HEK293 (cell line): Measurements from ENCODE around the gene COL5A1.

ENCODE experiments used
- CTCF ChIA-PET: fragments of 350-600 bp; formaldehyde crosslinking; extraction: SDS; loops from one replicate; lab custom pipeline; 2021; ENCODE audit warnings: antibody characterized with exemption; lab: Yijun Ruan, JAX
- POLR2A ChIA-PET: fragments of 300-600 bp; formaldehyde crosslinking; extraction: SDS; loops from one replicate; lab custom pipeline; 2020; ENCODE audit warnings: antibody characterized with exemption, inconsistent platforms; lab: Yijun Ruan, JAX
- H3K27ac ChIP-seq: fragments of 200-500 bp; sonication (Bioruptor generic); 2 replicates; pipeline ENCODE4 v1.5.1; 2014; ENCODE audit warnings: low read depth, low read length, control low read depth, inconsistent platforms; ENCODE audit errors: extremely low read depth
- H3K36me3 ChIP-seq, 2 experiments: fragments of 200-500 bp in 1 of 2; sonication (Bioruptor generic) in 1 of 2; 1 replicate in 1 of 2; 2 replicates in 1 of 2; pipeline ENCODE4 v1.5.1; 2014 to 2017; ENCODE audit warnings: inconsistent platforms in 2 of 2, low read length in 2 of 2; ENCODE audit not compliant: control insufficient read depth in 2 of 2, insufficient read depth in 1 of 2
- H3K4me1 ChIP-seq: fragments of 200-500 bp; sonication (Bioruptor generic); 2 replicates; pipeline ENCODE4 v1.5.1; 2014; ENCODE audit warnings: mild to moderate bottlenecking, low read length, inconsistent platforms; ENCODE audit not compliant: control insufficient read depth, insufficient read depth
- H3K4me3 ChIP-seq: 2 replicates; pipeline ENCODE4 v1.5.1; 2011; ENCODE audit warnings: low read depth, mild to moderate bottlenecking, control low read depth, low read length, moderate library complexity
- H3K9me3 ChIP-seq: fragments of 200-500 bp; sonication (Bioruptor generic); 2 replicates; pipeline ENCODE4 v1.5.1; 2014; ENCODE audit warnings: low read depth, low read length, inconsistent platforms; ENCODE audit not compliant: control insufficient read depth, insufficient read depth
- BCL11B ChIP-seq: fragments of 450-650 bp; formaldehyde crosslinking; IDR thresholded peaks from 2 replicates; pipeline ENCODE4 v1.5.1; 2016; ENCODE audit warnings: low read depth, missing biosample characterization, missing genetic modification characterization
- IKZF3 ChIP-seq: fragments of 450-650 bp; IDR thresholded peaks from 2 replicates; pipeline ENCODE4 v1.5.0; 2018; ENCODE audit warnings: missing biosample characterization, mild to moderate bottlenecking, missing genetic modification characterization, moderate library complexity
- KLF7 ChIP-seq: fragments of 450-650 bp; formaldehyde crosslinking; IDR thresholded peaks from 2 replicates; pipeline ENCODE4 v1.5.1; 2016; ENCODE audit warnings: missing biosample characterization, missing genetic modification characterization, borderline replicate concordance
- SP3 ChIP-seq: fragments of 450-650 bp; formaldehyde crosslinking; IDR thresholded peaks from 2 replicates; pipeline ENCODE4 v1.5.1; 2016; ENCODE audit warnings: missing biosample characterization, missing genetic modification characterization
- ZBTB7A ChIP-seq: fragments of 450-650 bp; formaldehyde crosslinking; IDR thresholded peaks from 2 replicates; pipeline ENCODE4 v1.5.1; 2016; ENCODE audit warnings: low read depth, missing biosample characterization, missing genetic modification characterization
- ZBTB8A ChIP-seq: fragments of 450-650 bp; formaldehyde crosslinking; IDR thresholded peaks from 2 replicates; pipeline ENCODE4 v1.5.1; 2016; ENCODE audit warnings: missing biosample characterization, missing genetic modification characterization
- ZFP41 ChIP-seq: fragments of 450-650 bp; formaldehyde crosslinking; IDR thresholded peaks from 2 replicates; pipeline ENCODE4 v1.5.1; 2016; ENCODE audit warnings: missing biosample characterization, missing genetic modification characterization, borderline replicate concordance
- ZNF239 ChIP-seq: fragments of 450-650 bp; formaldehyde crosslinking; IDR thresholded peaks from 2 replicates; pipeline ENCODE4 v1.5.1; 2016; ENCODE audit warnings: missing biosample characterization, missing genetic modification characterization
- ZNF24 ChIP-seq: fragments of 450-650 bp; formaldehyde crosslinking; IDR thresholded peaks from 2 replicates; pipeline ENCODE4 v1.5.1; 2016; ENCODE audit warnings: missing biosample characterization, missing genetic modification characterization
- ZNF248 ChIP-seq: fragments of 450-650 bp; formaldehyde crosslinking; IDR thresholded peaks from 2 replicates; pipeline ENCODE4 v1.5.1; 2017; ENCODE audit warnings: missing biosample characterization, missing genetic modification characterization
- ZNF391 ChIP-seq: fragments of 450-650 bp; formaldehyde crosslinking; IDR thresholded peaks from 2 replicates; pipeline ENCODE4 v1.5.1; 2016; ENCODE audit warnings: low read depth, missing biosample characterization, missing genetic modification characterization, borderline replicate concordance
- ZNF394 ChIP-seq: fragments of 450-650 bp; formaldehyde crosslinking; IDR thresholded peaks from 2 replicates; pipeline ENCODE4 v1.5.1; 2016; ENCODE audit warnings: missing biosample characterization, missing genetic modification characterization, mild to moderate bottlenecking, moderate library complexity, borderline replicate concordance
- TF ChIP-seq, protein P1 (sequence below): fragments of 450-650 bp; formaldehyde crosslinking; IDR thresholded peaks from 2 replicates; pipeline ENCODE4 v1.5.1; 2016; ENCODE audit warnings: missing biosample characterization, missing genetic modification characterization
- TF ChIP-seq, protein P2 (sequence below): fragments of 450-650 bp; formaldehyde crosslinking; IDR thresholded peaks from 2 replicates; pipeline ENCODE4 v1.5.0; 2017; ENCODE audit warnings: missing biosample characterization, missing genetic modification characterization, borderline replicate concordance
- TF ChIP-seq, protein P3 (sequence below): fragments of 450-650 bp; formaldehyde crosslinking; IDR thresholded peaks from 2 replicates; pipeline ENCODE4 v1.5.1; 2016; ENCODE audit warnings: missing biosample characterization, missing genetic modification characterization
- TF ChIP-seq, protein P4 (sequence below): fragments of 450-650 bp; formaldehyde crosslinking; IDR thresholded peaks from 2 replicates; pipeline ENCODE4 v1.5.1; 2016; ENCODE audit warnings: missing biosample characterization, missing genetic modification characterization, borderline replicate concordance
- TF ChIP-seq, protein P5 (sequence below): fragments of 450-650 bp; IDR thresholded peaks from 2 replicates; pipeline ENCODE4 v1.5.1; 2018; ENCODE audit warnings: missing biosample characterization, mild to moderate bottlenecking, missing genetic modification characterization

Gene COL5A1

DNA sequence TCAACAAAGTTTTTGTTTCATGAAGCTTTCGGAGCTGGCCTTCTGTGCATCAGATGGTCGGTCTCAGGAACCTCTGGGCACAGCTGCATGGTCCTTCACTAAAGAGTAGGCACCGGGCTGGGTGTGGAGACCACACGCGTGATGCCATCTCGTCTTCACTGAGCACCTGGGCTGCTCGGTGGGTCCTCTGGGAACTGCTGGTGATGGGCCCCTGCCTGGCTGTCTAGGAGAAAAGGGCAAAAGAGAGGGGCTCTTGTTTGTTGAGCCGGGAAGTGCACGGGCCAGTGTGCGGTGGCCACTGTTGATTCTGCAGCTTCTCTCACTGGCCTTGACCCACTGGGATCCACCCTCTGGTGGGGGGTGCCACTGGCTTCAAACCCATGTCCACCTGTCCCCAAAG, 46.0 kb downstream of the COL5A1 start:
- CTCF ChIA-PET: interaction anchor here (0.6 to 7.9 kb wide), 8 partner anchors 9 to 404 kb away, joined by 3 to 64 read pairs (median 4); no protein-coding TSS in a partner anchor

More for the DNA sequence above, 46.0 kb downstream of the COL5A1 start:
- POLR2A ChIA-PET: no interaction called here
- no peak overlapping the region for H3K27ac ChIP-seq
- H3K4me3 ChIP-seq: no peak overlapping the region
- no peaks in the 10 kb centered on the region for H3K9me3 ChIP-seq
- H3K4me1 ChIP-seq: no peaks in the 10 kb centered on the region
- no peaks in the 10 kb centered on the region for H3K36me3 ChIP-seq
- TF ChIP-seq ZNF391 (tag by site-specific recombination): no peak
- TF ChIP-seq ZFP41 (tag by site-specific recombination): no peak
- TF ChIP-seq ZNF239 (tag by site-specific recombination): no peak
- TF ChIP-seq BCL11B (tag by site-specific recombination): no peak
- TF ChIP-seq ZNF248: no peak
- TF ChIP-seq, protein P1, sequence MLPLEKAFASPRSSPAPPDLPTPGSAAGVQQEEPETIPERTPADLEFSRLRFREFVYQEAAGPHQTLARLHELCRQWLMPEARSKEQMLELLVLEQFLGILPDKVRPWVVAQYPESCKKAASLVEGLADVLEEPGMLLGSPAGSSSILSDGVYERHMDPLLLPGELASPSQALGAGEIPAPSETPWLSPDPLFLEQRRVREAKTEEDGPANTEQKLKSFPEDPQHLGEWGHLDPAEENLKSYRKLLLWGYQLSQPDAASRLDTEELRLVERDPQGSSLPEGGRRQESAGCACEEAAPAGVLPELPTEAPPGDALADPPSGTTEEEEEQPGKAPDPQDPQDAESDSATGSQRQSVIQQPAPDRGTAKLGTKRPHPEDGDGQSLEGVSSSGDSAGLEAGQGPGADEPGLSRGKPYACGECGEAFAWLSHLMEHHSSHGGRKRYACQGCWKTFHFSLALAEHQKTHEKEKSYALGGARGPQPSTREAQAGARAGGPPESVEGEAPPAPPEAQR (tag by site-specific recombination): no peak
- TF ChIP-seq, protein P2, sequence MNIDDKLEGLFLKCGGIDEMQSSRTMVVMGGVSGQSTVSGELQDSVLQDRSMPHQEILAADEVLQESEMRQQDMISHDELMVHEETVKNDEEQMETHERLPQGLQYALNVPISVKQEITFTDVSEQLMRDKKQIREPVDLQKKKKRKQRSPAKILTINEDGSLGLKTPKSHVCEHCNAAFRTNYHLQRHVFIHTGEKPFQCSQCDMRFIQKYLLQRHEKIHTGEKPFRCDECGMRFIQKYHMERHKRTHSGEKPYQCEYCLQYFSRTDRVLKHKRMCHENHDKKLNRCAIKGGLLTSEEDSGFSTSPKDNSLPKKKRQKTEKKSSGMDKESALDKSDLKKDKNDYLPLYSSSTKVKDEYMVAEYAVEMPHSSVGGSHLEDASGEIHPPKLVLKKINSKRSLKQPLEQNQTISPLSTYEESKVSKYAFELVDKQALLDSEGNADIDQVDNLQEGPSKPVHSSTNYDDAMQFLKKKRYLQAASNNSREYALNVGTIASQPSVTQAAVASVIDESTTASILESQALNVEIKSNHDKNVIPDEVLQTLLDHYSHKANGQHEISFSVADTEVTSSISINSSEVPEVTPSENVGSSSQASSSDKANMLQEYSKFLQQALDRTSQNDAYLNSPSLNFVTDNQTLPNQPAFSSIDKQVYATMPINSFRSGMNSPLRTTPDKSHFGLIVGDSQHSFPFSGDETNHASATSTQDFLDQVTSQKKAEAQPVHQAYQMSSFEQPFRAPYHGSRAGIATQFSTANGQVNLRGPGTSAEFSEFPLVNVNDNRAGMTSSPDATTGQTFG (tag by site-specific recombination): no peak
- TF ChIP-seq, protein P3, sequence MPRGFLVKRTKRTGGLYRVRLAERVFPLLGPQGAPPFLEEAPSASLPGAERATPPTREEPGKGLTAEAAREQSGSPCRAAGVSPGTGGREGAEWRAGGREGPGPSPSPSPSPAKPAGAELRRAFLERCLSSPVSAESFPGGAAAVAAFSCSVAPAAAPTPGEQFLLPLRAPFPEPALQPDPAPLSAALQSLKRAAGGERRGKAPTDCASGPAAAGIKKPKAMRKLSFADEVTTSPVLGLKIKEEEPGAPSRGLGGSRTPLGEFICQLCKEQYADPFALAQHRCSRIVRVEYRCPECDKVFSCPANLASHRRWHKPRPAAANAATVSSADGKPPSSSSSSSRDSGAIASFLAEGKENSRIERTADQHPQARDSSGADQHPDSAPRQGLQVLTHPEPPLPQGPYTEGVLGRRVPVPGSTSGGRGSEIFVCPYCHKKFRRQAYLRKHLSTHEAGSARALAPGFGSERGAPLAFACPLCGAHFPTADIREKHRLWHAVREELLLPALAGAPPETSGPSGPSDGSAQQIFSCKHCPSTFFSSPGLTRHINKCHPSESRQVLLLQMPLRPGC (tag by site-specific recombination): no peak
- no peak for TF ChIP-seq ZBTB7A (tag by site-specific recombination)
- TF ChIP-seq IKZF3: no peak
- TF ChIP-seq ZNF24 (tag by site-specific recombination): no peak
- TF ChIP-seq ZNF394 (tag by site-specific recombination): no peak
- TF ChIP-seq ZBTB8A (tag by site-specific recombination): no peak
- TF ChIP-seq KLF7 (tag by site-specific recombination): no peak
- TF ChIP-seq, protein P4, sequence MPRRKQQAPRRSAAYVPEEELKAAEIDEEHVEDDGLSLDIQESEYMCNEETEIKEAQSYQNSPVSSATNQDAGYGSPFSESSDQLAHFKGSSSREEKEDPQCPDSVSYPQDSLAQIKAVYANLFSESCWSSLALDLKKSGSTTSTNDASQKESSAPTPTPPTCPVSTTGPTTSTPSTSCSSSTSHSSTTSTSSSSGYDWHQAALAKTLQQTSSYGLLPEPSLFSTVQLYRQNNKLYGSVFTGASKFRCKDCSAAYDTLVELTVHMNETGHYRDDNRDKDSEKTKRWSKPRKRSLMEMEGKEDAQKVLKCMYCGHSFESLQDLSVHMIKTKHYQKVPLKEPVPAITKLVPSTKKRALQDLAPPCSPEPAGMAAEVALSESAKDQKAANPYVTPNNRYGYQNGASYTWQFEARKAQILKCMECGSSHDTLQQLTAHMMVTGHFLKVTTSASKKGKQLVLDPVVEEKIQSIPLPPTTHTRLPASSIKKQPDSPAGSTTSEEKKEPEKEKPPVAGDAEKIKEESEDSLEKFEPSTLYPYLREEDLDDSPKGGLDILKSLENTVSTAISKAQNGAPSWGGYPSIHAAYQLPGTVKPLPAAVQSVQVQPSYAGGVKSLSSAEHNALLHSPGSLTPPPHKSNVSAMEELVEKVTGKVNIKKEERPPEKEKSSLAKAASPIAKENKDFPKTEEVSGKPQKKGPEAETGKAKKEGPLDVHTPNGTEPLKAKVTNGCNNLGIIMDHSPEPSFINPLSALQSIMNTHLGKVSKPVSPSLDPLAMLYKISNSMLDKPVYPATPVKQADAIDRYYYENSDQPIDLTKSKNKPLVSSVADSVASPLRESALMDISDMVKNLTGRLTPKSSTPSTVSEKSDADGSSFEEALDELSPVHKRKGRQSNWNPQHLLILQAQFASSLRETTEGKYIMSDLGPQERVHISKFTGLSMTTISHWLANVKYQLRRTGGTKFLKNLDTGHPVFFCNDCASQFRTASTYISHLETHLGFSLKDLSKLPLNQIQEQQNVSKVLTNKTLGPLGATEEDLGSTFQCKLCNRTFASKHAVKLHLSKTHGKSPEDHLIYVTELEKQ: no peak
- no peak for TF ChIP-seq SP3 (tag by site-specific recombination)
- TF ChIP-seq, protein P5, sequence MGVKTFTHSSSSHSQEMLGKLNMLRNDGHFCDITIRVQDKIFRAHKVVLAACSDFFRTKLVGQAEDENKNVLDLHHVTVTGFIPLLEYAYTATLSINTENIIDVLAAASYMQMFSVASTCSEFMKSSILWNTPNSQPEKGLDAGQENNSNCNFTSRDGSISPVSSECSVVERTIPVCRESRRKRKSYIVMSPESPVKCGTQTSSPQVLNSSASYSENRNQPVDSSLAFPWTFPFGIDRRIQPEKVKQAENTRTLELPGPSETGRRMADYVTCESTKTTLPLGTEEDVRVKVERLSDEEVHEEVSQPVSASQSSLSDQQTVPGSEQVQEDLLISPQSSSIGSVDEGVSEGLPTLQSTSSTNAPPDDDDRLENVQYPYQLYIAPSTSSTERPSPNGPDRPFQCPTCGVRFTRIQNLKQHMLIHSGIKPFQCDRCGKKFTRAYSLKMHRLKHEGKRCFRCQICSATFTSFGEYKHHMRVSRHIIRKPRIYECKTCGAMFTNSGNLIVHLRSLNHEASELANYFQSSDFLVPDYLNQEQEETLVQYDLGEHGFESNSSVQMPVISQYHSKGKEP (tag by site-specific recombination): no peak
